ENCODE results near the gene TCEA2. TPM values are rescaled to one million over a fixed set of nuclear protein-coding genes. Genes with fewer than 3 reads are reported as not detected.

Gene TCEA2
- polyA plus RNA-seq, 3 donors from 2014 or later, result 18.9 to 26.6 (median 24.1) TPM

DNA sequence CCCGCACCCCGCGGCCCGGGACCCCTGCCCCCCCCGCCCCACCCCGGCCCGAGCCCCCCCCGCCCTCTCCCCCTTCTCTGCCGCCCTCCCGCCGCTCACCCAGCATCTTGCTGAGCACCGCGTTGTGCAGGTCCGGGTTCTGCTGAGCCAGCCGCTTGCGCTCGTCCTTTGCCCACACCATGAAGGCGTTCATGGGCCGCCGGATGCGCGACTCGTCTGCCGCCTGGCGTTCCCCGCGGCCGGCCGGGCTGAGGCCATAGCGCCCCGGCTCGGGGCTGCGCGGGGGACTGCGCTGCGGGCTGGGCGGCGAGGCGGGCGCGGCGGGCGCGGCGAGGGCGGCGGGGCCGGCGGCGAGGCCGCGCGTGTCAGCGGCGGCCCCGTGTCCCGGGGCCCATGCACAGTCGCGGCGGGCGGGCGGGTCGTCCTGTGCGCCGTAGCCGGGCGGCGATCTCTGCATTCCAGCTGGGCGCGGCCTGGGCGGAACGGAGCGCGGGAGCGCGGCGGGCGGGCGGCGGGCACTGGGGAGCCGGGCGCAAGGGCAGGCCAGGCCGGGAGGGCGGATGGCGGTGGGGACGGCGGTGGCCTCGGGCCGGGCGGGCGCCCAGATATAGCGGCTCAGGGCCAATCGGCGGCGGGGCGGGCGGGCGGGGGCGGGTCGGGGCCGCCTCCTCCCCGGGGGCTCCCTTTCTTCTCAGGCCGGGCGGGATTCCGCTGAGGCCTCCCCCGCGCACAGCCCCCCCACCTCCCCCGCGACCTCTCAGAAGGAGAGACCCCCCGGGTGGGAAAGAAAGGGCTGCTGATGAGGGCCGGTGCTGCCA, 13.7 kb upstream of the TCEA2 start, which contains the start of gene SOX18:
SOX18 (minus strand) TSS at position 580 of the 818 bp plus-strand sequence; CDS start at position 457, 123 bp downstream.
- Mint-ChIP-seq H3K4me1 (no peaks in the 10 kb centered on the region), H3K9me3 (no peaks in the 10 kb centered on the region), H3K27ac (no peak within 1 kb of the TSS), H3K4me3 (peak within 1 kb of the TSS in 1 of 5 donors; percentile 27), H3K27me3 (ENCODE audit: low read depth in 3 of 3) (peaks cover 8 to 12% (median 9%) of the 10 kb centered on the region in 3 donors), H3K36me3 (no peaks in the 10 kb centered on the region)
- no peak for DNase-seq

DNA sequence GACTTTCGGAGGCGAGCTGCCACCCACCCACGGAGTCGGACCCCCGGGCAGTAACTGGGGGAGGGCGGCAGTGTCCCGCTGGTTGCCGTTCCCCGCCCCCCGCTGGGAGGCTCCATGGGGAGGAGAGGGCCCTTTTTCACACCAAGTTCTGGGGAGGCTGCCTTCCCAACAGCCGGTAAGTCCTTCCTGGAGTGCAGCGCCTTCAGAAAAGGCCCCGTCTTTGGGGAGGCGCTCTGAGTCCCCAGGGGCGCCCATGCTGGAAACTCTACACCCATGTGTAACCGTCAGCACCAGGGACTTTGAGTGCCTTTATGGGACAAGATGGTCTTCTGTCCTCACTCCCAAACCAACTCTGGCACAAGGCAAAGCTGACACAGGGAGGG, 13.1 kb upstream of the TCEA2 start:
- Mint-ChIP-seq H3K27me3 (ENCODE audit: low read depth in 3 of 3) (peaks cover 8 to 12% (median 8%) of the 10 kb centered on the region in 3 donors), H3K36me3 (no peaks in the 10 kb centered on the region)

DNA sequence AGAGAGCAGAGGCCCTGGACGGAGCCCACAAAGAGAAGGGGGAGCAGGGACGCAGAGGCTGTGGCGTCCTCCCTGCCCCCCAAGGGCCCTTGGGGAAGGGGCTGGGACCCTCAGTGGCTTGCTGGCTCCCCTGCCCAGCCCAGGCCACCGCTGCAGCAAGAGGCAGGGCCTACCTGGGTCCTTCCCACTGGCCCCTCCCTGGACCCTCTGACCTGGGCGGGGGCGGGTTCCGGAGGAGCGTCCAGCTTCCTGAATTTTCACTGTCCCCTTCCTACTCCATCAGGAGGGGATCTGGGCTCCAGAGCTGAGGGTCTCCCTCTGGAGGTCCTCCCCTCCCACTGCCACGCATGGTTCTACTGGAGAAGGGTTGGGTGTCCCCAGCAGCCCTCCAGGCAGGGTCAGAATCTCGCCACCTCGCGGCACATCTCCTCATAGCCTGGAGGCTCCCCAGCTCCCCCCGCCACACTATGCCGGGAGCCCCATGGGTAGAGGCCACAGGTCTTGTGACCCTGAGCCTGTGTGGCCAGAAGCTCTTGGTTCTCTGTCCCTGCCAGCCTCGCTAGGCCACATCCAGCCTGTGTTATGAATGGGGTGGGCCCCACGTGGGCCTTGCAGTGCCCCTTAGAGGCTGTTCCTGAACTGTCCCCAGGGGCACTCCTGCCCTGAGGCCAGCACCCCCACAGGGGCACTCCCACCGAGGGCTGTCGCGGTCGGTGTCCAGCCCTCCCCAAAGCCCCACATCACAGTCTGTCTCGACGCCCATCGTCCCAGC, 12.6 kb upstream of the TCEA2 start:
- H3K4me3 Mint-ChIP-seq, result no peak overlapping the region
- peaks cover 8 to 12% (median 11%) of the 10 kb centered on the region in 3 donors for H3K27me3 Mint-ChIP-seq (ENCODE audit: low read depth in 3 of 3)
- H3K9me3 Mint-ChIP-seq, result no peaks in the 10 kb centered on the region
- no peak for DNase-seq
- H3K4me1 Mint-ChIP-seq, result no peaks in the 10 kb centered on the region
- no peaks in the 10 kb centered on the region for H3K36me3 Mint-ChIP-seq
- H3K27ac Mint-ChIP-seq, result no peak overlapping the region

More for the DNA sequence above, 13.1 kb upstream of the TCEA2 start:
- H3K4me3 Mint-ChIP-seq, result no peak overlapping the region
- no peak overlapping the region for H3K27ac Mint-ChIP-seq
- DNase-seq, result no peak
- no peaks in the 10 kb centered on the region for H3K9me3 Mint-ChIP-seq
- H3K4me1 Mint-ChIP-seq, result no peaks in the 10 kb centered on the region

DNA sequence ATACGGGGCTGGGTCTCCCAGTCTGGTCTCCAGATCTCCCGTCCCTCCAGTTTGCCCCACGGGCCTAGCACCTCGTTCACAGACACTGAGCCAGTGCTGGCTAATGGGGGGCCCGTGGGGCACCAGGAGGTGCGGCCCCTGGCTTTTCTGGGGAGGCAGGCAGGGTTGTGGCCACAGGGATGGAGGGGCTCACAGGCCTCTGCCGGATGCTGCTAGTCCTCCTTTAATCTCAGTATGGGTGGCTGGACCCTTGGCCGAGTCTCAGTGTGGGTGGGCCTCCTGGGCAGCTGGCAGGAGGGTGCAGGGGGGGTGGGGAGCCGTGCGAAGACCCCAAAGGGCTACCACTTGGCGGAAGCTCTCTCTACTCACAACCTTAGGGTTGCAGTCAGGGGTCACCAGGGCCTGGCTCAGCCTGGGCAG, 12.0 kb upstream of the TCEA2 start:
- no peak for DNase-seq
- Mint-ChIP-seq H3K4me3 (no peak overlapping the region), H3K27me3 (ENCODE audit: low read depth in 3 of 3) (peaks cover 9 to 11% (median 9%) of the 10 kb centered on the region in 3 donors), H3K9me3 (no peaks in the 10 kb centered on the region), H3K36me3 (no peaks in the 10 kb centered on the region), H3K4me1 (no peaks in the 10 kb centered on the region), H3K27ac (no peak overlapping the region)

DNA sequence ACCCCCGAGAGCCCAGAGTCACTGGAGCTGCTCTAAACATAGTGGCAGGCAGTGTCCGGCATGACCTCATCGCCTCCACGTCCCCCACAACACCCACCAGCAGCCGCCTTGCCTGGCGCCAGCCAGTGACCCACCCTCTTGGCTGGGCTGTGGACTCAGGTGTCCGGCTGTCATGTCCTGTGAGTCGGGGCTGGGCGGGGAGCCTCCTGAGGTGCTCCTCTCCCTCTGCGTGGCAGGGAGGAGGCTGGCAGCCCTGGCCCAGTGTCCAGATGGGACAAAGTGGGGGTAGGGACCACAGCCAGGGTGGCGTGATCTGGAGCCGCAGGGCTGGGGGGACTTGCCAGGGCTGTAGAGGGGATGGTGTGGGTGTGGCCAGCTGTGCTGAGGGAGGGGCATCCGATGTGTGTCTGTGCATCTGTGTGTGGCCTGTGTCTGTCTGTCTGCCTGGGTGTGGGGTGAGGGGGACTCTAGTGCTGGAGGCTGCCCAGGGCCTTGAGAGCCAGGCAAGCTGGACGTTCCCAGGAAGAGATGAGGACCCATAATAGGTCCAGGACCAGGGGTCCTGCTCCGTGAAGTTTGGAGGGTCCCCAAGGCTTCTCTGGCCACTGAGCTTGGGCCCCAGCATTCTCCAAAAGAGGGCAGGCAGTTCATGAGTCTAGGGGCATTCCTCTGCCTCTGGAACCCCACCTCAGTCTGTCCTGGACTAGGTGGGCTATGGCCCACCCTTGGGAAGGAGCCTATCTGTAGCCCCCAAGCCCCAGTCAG, 11.3 kb upstream of the TCEA2 start:
- H3K4me3 Mint-ChIP-seq, result no peak overlapping the region
- H3K27me3 Mint-ChIP-seq (ENCODE audit: low read depth in 3 of 3), result peaks cover 6 to 8% (median 8%) of the 10 kb centered on the region in 3 donors
- no peaks in the 10 kb centered on the region for H3K9me3 Mint-ChIP-seq
- no peak overlapping the region for H3K27ac Mint-ChIP-seq
- no peaks in the 10 kb centered on the region for H3K4me1 Mint-ChIP-seq
- no peak for DNase-seq
- H3K36me3 Mint-ChIP-seq, result no peaks in the 10 kb centered on the region

- no peak overlapping the region for H3K4me3 Mint-ChIP-seq
- H3K36me3 Mint-ChIP-seq, result no peaks in the 10 kb centered on the region
- H3K4me1 Mint-ChIP-seq, result peaks cover 0 to 1% of the 10 kb centered on the region in 2 donors
- no peak for DNase-seq
- no peak overlapping the region for H3K27ac Mint-ChIP-seq
- no peaks in the 10 kb centered on the region for H3K9me3 Mint-ChIP-seq
- peaks cover 7 to 8% (median 8%) of the 10 kb centered on the region in 3 donors for H3K27me3 Mint-ChIP-seq (ENCODE audit: low read depth in 3 of 3)
These were observed 10.7 kb upstream of the TCEA2 start for GRCh38 chr20:64052326-64052722.

GRCh38 chr20:64052987-64053840, 9.8 kb upstream of the TCEA2 start:
- no peak overlapping the region for H3K4me3 Mint-ChIP-seq
- H3K27me3 Mint-ChIP-seq (ENCODE audit: low read depth in 3 of 3), result peaks cover 4 to 11% (median 6%) of the 10 kb centered on the region in 3 donors
- H3K9me3 Mint-ChIP-seq, result no peaks in the 10 kb centered on the region
- peaks cover 0 to 9% of the 10 kb centered on the region in 2 donors for H3K4me1 Mint-ChIP-seq
- H3K36me3 Mint-ChIP-seq, result no peaks in the 10 kb centered on the region
- H3K27ac Mint-ChIP-seq, result no peak overlapping the region
- no peak for DNase-seq

DNA sequence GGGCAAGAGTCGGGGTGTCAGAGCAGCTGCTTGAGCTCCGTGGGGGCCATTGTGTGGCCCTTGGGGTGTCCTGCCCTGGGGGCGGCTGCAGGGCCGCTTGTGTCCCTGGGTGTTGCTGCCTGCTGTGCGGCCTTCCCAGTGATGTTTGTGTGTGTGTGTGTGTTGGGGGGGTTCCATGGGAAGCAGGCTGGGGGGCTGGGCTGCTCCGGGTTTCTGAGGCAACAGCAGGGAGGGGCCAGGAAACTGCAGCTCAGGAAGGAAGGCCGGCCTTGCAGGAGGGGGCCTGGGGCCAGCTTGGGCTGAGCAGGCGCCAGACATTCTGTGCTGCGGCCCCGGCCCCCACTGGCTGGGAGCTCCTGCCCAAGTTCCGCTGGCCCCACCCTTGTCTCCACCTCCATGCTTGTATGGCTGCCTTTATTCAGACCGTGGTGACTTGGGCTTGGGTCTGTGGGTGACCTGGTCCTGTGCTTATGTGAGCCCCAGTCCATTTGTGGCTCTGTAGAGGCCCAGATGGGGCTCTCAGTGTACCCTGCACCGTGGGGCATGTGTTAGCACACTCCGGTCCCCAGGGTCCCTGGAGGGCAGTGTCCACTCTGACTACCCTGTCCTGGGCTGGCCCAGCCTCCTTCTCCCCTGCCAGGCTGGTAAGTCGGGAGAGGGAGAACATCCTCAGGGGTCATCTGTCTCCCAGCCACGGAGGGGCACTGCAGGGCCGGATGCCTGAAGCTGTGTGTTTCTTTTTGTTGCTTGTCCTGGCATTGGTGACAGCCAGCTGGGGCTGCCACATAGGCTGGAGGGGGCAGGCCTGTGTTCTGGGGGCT, 8.9 kb upstream of the TCEA2 start:
- Mint-ChIP-seq H3K36me3 (no peaks in the 10 kb centered on the region), H3K4me1 (peaks cover 0 to 11% of the 10 kb centered on the region in 2 donors), H3K4me3 (no peak overlapping the region), H3K27me3 (ENCODE audit: low read depth in 3 of 3) (peaks cover 4 to 11% (median 6%) of the 10 kb centered on the region in 3 donors), H3K27ac (no peak overlapping the region), H3K9me3 (no peaks in the 10 kb centered on the region)
- DNase-seq, result no peak

- Mint-ChIP-seq H3K4me1 (peaks cover 0 to 11% of the 10 kb centered on the region in 2 donors), H3K27ac (no peak overlapping the region), H3K4me3 (no peak overlapping the region), H3K9me3 (no peaks in the 10 kb centered on the region), H3K27me3 (ENCODE audit: low read depth in 3 of 3) (peaks cover 6 to 11% (median 8%) of the 10 kb centered on the region in 3 donors), H3K36me3 (no peaks in the 10 kb centered on the region)
- DNase-seq, result no peak
These were observed 7.6 kb upstream of the TCEA2 start for GRCh38 chr20:64055396-64055892.

GRCh38 chr20:64055893-64056638, 6.9 kb upstream of the TCEA2 start:
- H3K27me3 Mint-ChIP-seq (ENCODE audit: low read depth in 3 of 3), result peaks cover 6 to 11% (median 8%) of the 10 kb centered on the region in 3 donors
- no peak for DNase-seq
- H3K9me3 Mint-ChIP-seq, result no peaks in the 10 kb centered on the region
- H3K36me3 Mint-ChIP-seq, result no peaks in the 10 kb centered on the region
- no peak overlapping the region for H3K27ac Mint-ChIP-seq
- H3K4me1 Mint-ChIP-seq, result peaks cover 0 to 11% of the 10 kb centered on the region in 2 donors
- H3K4me3 Mint-ChIP-seq, result no peak overlapping the region

- H3K4me3 Mint-ChIP-seq, result no peak overlapping the region
- H3K9me3 Mint-ChIP-seq, result no peaks in the 10 kb centered on the region
- H3K27me3 Mint-ChIP-seq (ENCODE audit: low read depth in 3 of 3), result peaks cover 6 to 11% (median 7%) of the 10 kb centered on the region in 3 donors
These were observed 6.4 kb upstream of the TCEA2 start for GRCh38 chr20:64056639-64056888.

More at GRCh38 chr20:64056639-64056888, 6.4 kb upstream of the TCEA2 start:
- no peak for DNase-seq
- Mint-ChIP-seq H3K36me3 (no peaks in the 10 kb centered on the region), H3K27ac (no peak overlapping the region), H3K4me1 (peaks cover 0 to 11% of the 10 kb centered on the region in 2 donors)

All from immature natural killer cell (primary cell).